Adrenal gland (tissue), 19 donors: ENCODE data around the gene NR2F6. TPM values are rescaled to one million over a fixed set of nuclear protein-coding genes. Genes with fewer than 3 reads are reported as not detected.
A peak's percentile ranks its signal among the peaks of the same experiment; 100 is the strongest.

ENCODE experiments used
- DNase-seq, 7 donors: peaks; one replicate each; pipeline ENCODE4 v3.0.0-alpha.2; 2019 to 2020
- H3K27ac ChIP-seq, 5 donors: fragments of 200-600 bp; sonication (generic) in 4 of 5; 1 replicate in 3 of 5; 2 replicates in 2 of 5; pipeline versions ENCODE4 v1.5.1 to v1.8.0; 2016 to 2020; ENCODE audit warnings: mild to moderate bottlenecking in 1 of 5
- H3K27me3 ChIP-seq: fragments of 200-600 bp; 2 replicates; pipeline ENCODE4 v1.8.0; 2021
- H3K36me3 ChIP-seq, 2 donors: fragments of 200-600 bp; replicated peaks in 1 of 2; 1 replicate in 1 of 2; 2 replicates in 1 of 2; pipeline versions ENCODE4 v1.5.1 to v1.8.0; 2018 to 2022
- H3K4me1 ChIP-seq, 2 donors: fragments of 200-600 bp; replicated peaks in 1 of 2; 1 replicate in 1 of 2; 2 replicates in 1 of 2; pipeline versions ENCODE4 v1.5.1 to v1.8.0; 2018 to 2021
- H3K4me3 ChIP-seq, 4 donors: fragments of 200-600 bp; sonication (generic) in 3 of 4; one replicate each; pipeline ENCODE4 v1.5.1; 2016 to 2018
- H3K9me3 ChIP-seq, 3 donors: fragments of 200-600 bp; sonication (generic) in 1 of 3; replicated peaks in 1 of 3; 1 replicate in 2 of 3; 2 replicates in 1 of 3; pipeline versions ENCODE4 v1.5.1 to v1.8.0; 2016 to 2021
- CTCF ChIP-seq, 6 experiments: fragments of 450-650 bp in 4 of 6; fragments of 200-600 bp in 2 of 6; sonication (generic) in 1 of 6; IDR thresholded peaks; 1 replicate in 5 of 6; 2 replicates in 1 of 6; pipeline versions ENCODE4 v1.5.1 to v1.8.0; 2016 to 2021; ENCODE audit warnings: antibody characterized with exemption in 6 of 6, mild to moderate bottlenecking in 2 of 6, moderate library complexity in 1 of 6
- POLR2A ChIP-seq, 2 donors: fragments of 450-650 bp; IDR thresholded peaks; one replicate each; pipeline ENCODE4 v1.6.1; 2017; ENCODE audit warnings: antibody characterized with exemption in 2 of 2, mild to moderate bottlenecking in 2 of 2, moderate library complexity in 1 of 2
- WGBS, 4 donors: extraction: QIAGEN DNeasy Blood & Tissue Kit in 2 of 4; methylation state at CpG; one replicate each; pipeline versions ENCODE4 v1.1.5 to v1.1.7; 2013 to 2017; 5-methylcytosine and 5-hydroxymethylcytosine counted together
- intact Hi-C, 2 donors: fragments of 100-400 bp; cut with DNase I; formaldehyde crosslinking; loops; one replicate each; pipeline versions ENCODE4 v1.14.1 to v1.15.0; 2022 to 2023
- long read RNA-seq, 10 donors: library from polyadenylated mRNA in 3 of 10; unstranded in 2 of 10; stranded (forward) in 1 of 10; transcript quantifications; one replicate each; pipeline ENCODE4 v2.0.0 and lab custom pipeline, GENCODE V29; 2021 to 2026
- polyA plus RNA-seq, 3 donors: library from polyadenylated mRNA; stranded (reverse); fragments of 200-250 nt in 2 of 3; fragments of 350-450 nt in 1 of 3; fragmentation: Illumina TruSeq in 1 of 3; extraction: RNeasy Lipid Tissue Mini Kit (QIAGEN cat#74804) in 1 of 3; gene quantifications; one replicate each; pipeline ENCODE4 v1.2.3, GENCODE V29; 2013 to 2014
- total RNA-seq, 9 donors: library from RNA; depleted of rRNA in 4 of 9; stranded (reverse); fragments of >200 nt in 4 of 9; fragments of 120-200 nt in 1 of 9; fragmentation: NEBNext Ultra II Directional in 1 of 9; extraction: Animal tissue kit (Norgen Biotek cat#: 25700) in 1 of 9; gene quantifications; one replicate each; pipeline versions ENCODE4 v1.1.0 to v1.2.4, GENCODE V29; 2013 to 2023
- donor health status: healthy with polysubstance abuse.
- donor health status: Bipolar disorder and iron deficiency.
- donor health status: DM: yes; HTN: yes; CAD: no.
- donor health status: DM: no; HTN: no; CAD: no.
- donor health status: DM: no; HTN: no; CAD: no.
- donor health status: DM: yes; HTN: yes; CAD: no.

NR2F6 gene
- total RNA-seq (100 to 1,000 TPM in 1 of 9 donors, 10 to 100 TPM in 8; 36.2 to 140 (median 57.0) TPM), polyA plus RNA-seq (10 to 100 TPM in 2 of 3 donors, 1 to 10 TPM in 1; 6.6 to 26.3 (median 22.6) TPM)
- long read RNA-seq, donor 1, transcript NR2F6-201 (4 exons, 2,404 nt): major isoform, 17 of 33 reads
- long read RNA-seq, donor 1, partial matches to known transcripts: 16 of 33 reads
- long read RNA-seq, donor 1, other reads (novel, unspliced or antisense): 0 of 33 reads
- long read RNA-seq, donor 2, transcript NR2F6-201 (4 exons, 2,404 nt): major isoform, 21 of 58 reads
- long read RNA-seq, donor 2, partial matches to known transcripts: 37 of 58 reads
- long read RNA-seq, donor 2, other reads (novel, unspliced or antisense): 0 of 58 reads
- long read RNA-seq, donor 3, partial matches to known transcripts: 6 of 6 reads
- long read RNA-seq, donor 3, other reads (novel, unspliced or antisense): 0 of 6 reads
- long read RNA-seq, donor 4, partial matches to known transcripts: 14 of 15 reads
- long read RNA-seq, donor 4, other reads (novel, unspliced or antisense): 1 of 15 reads
- long read RNA-seq, donor 5, transcript NR2F6-201 (4 exons, 2,404 nt): major isoform, 197 of 232 reads
- long read RNA-seq, donor 5, partial matches to known transcripts: 30 of 232 reads
- long read RNA-seq, donor 5, other reads (novel, unspliced or antisense): 5 of 232 reads
- long read RNA-seq, donor 6: 0 reads
- long read RNA-seq, donor 7, transcript NR2F6-201 (4 exons, 2,404 nt): major isoform, 8 of 14 reads
- long read RNA-seq, donor 7, partial matches to known transcripts: 6 of 14 reads
- long read RNA-seq, donor 7, other reads (novel, unspliced or antisense): 0 of 14 reads
- long read RNA-seq, donor 8, transcript NR2F6-201 (4 exons, 2,404 nt): major isoform, 23 of 35 reads
- long read RNA-seq, donor 8, partial matches to known transcripts: 12 of 35 reads
- long read RNA-seq, donor 8, other reads (novel, unspliced or antisense): 0 of 35 reads
- long read RNA-seq, donor 9, partial matches to known transcripts: 5 of 9 reads
- long read RNA-seq, donor 9, other reads (novel, unspliced or antisense): 0 of 9 reads
- long read RNA-seq, donor 10, transcript NR2F6-201 (4 exons, 2,404 nt): major isoform, 10 of 19 reads
- long read RNA-seq, donor 10, partial matches to known transcripts: 9 of 19 reads
- long read RNA-seq, donor 10, other reads (novel, unspliced or antisense): 0 of 19 reads

- peak within 1 kb of the TSS in 4 of 5 donors; percentile 62 to 86 (median 76) for H3K27ac ChIP-seq
- TF ChIP-seq POLR2A (IDR thresholded peaks at IDR 0.05) (peak; percentile 23 to 49), CTCF (IDR thresholded peaks at IDR 0.05) (no peak)
- WGBS, 4 donors: 0 to 1% methylated on average over 38 to 68 of the region's 72 CpGs; no CpG with 5 or more reads in 2 of the 4 donors
- peaks cover 0 to 22% of the 10 kb centered on the region in 2 donors for H3K4me1 ChIP-seq
- intact Hi-C loops: no loop called here
- H3K27me3 ChIP-seq: no peaks in the 10 kb centered on the region
- no peaks in the 10 kb centered on the region for H3K9me3 ChIP-seq
- no peak for DNase-seq
- H3K36me3 ChIP-seq: no peaks in the 10 kb centered on the region
- H3K4me3 ChIP-seq: peak within 1 kb of the TSS in 3 of 4 donors; percentile 45 to 99 (median 76)
These were observed at the start of gene NR2F6 for GRCh38 chr19:17245535-17245984. Gene NR2F6, minus strand, starts transcription at chr19:17245919. Its CDS starts 699 bp downstream, at chr19:17245220.

GRCh38 chr19:17294051-17294891 lies 48.6 kb upstream of the NR2F6 start:
- Histone ChIP-seq H3K36me3 (peaks cover 0 to 7% of the 10 kb centered on the region in 2 donors), H3K27ac (peak overlapping the region in 1 of 5 donors; percentile 5), H3K9me3 (no peaks in the 10 kb centered on the region), H3K27me3 (no peaks in the 10 kb centered on the region), H3K4me3 (no peak overlapping the region), H3K4me1 (peaks cover 7 to 24% of the 10 kb centered on the region in 2 donors)
- intact Hi-C loops: loop anchor here in 1 of 2 donors (10.0 kb wide), 1 partner anchor 91 kb away; no protein-coding TSS in a partner anchor
- TF ChIP-seq POLR2A (IDR thresholded peaks at IDR 0.05) (no peak), CTCF (IDR thresholded peaks at IDR 0.05) (no peak)
- DNase-seq: peak in 6 of 7 donors; percentile 46 to 75 (median 58)
- whole genome bisulfite sequencing, 4 donors: 78 to 94% (median 82%) methylated on average over 8 to 48 of the region's 48 CpGs

- Histone ChIP-seq H3K4me3 (no peak overlapping the region), H3K27ac (no peak overlapping the region), H3K27me3 (no peaks in the 10 kb centered on the region), H3K36me3 (peaks cover 0 to 7% of the 10 kb centered on the region in 2 donors), H3K4me1 (peaks cover 7 to 24% of the 10 kb centered on the region in 2 donors), H3K9me3 (no peaks in the 10 kb centered on the region)
- DNase-seq: no peak
- 84 to 88% (median 87%) methylated on average over 13 to 14 of the region's 14 CpGs for WGBS, 4 donors
- TF ChIP-seq CTCF (IDR thresholded peaks at IDR 0.05): no peak
- TF ChIP-seq POLR2A (IDR thresholded peaks at IDR 0.05): no peak
- intact Hi-C loops: loop anchor here in 1 of 2 donors (10.0 kb wide), 1 partner anchor 91 kb away; no protein-coding TSS in a partner anchor
These were observed 47.9 kb upstream of the NR2F6 start for GRCh38 chr19:17293605-17294004.
